ENCODE data around the gene IKBIP. TPM values are rescaled to one million over a fixed set of nuclear protein-coding genes. Genes with fewer than 3 reads are reported as not detected.
"Not testable (repeated sequence)": the region's sequence is repeated elsewhere in the genome, so short reads cannot be mapped to it uniquely, and the experiment has no call there.

Gene IKBIP
- total RNA-seq, 1 experiment from 2014 or later, result 14.5 TPM

GRCh38 chr12:98576795-98577194, 67.8 kb downstream of the IKBIP start:
- H3K27ac ChIP-seq (ENCODE audit: low read depth, low read length); H3K9me2 ChIP-seq (ENCODE audit: insufficient read depth); H3K4me2 ChIP-seq (ENCODE audit: low read length); BruUV-seq (replicated peaks); H3K27me3 ChIP-seq (ENCODE audit: insufficient read depth, low read length); ATAC-seq; DNase-seq (ENCODE audit: low read depth, low spot score); H2AFZ ChIP-seq (ENCODE audit: low read depth, low read length, poor library complexity, severe bottlenecking); CTCF ChIA-PET; H3K4me3 ChIP-seq (replicated peaks in 1 of 2; ENCODE audit: low read depth in 1 of 2, low read length in 2 of 2); intact Hi-C loops (cut with micrococcal nuclease); H4K20me1 ChIP-seq (ENCODE audit: insufficient read depth); POLR2A ChIA-PET; RAD21 ChIA-PET (ENCODE audit: low non-redundant PET in 1 of 2, low total read pairs in 2 of 2, uncharacterized antibody in 2 of 2, unreplicated experiment in 2 of 2); H3K79me2 ChIP-seq (ENCODE audit: insufficient read depth, low read length); H3K9ac ChIP-seq (ENCODE audit: low read length); H3K9me3 ChIP-seq (ENCODE audit: control insufficient read depth in 1 of 2, insufficient read depth in 1 of 2, low read depth in 1 of 2, low read length in 2 of 2); H3K36me3 ChIP-seq (ENCODE audit: control insufficient read depth in 1 of 2, insufficient read depth in 2 of 2, low read length in 2 of 2): not testable (repeated sequence)
- H3K4me1 ChIP-seq (ENCODE audit: control insufficient read depth in 1 of 2, insufficient read depth in 2 of 2, low read length in 2 of 2), result peaks cover 17 to 35% of the 10 kb centered on the region in 2 experiments

DNA sequence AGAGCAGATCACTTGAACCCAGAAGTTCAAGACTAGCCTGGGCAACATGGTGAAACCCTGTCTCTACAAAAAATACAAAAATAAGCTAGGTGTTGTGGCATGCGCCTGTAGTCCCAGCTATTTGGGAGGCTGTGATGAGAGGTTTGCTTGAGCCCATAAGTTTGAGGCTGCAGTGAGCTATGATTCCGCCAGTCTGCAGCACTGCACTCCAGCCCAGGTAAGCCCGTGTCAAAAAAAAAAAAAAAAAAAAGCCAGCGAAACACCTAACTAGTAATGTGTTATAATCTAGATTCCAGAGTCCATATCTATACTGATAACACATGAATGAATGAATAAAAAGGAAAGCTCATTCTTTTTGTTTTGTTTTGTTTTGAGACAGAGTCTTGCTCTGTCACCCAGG, 69.6 kb downstream of the IKBIP start:
- no TSS peak for BruUV-seq (replicated peaks)
- Histone ChIP-seq H3K4me3 (replicated peaks in 1 of 2; ENCODE audit: low read depth in 1 of 2, low read length in 2 of 2) (no peak overlapping the region), H3K9me2 (ENCODE audit: insufficient read depth) (no peaks in the 10 kb centered on the region), H3K36me3 (ENCODE audit: control insufficient read depth in 1 of 2, insufficient read depth in 2 of 2, low read length in 2 of 2) (no peaks in the 10 kb centered on the region), H3K9ac (ENCODE audit: low read length) (no peak overlapping the region), H3K27me3 (ENCODE audit: insufficient read depth, low read length) (no peaks in the 10 kb centered on the region), H3K27ac (ENCODE audit: low read depth, low read length) (no peak overlapping the region), H3K79me2 (ENCODE audit: insufficient read depth, low read length) (no peaks in the 10 kb centered on the region), H3K9me3 (ENCODE audit: control insufficient read depth in 1 of 2, insufficient read depth in 1 of 2, low read depth in 1 of 2, low read length in 2 of 2) (no peaks in the 10 kb centered on the region), H4K20me1 (ENCODE audit: insufficient read depth) (no peaks in the 10 kb centered on the region), H3K4me1 (ENCODE audit: control insufficient read depth in 1 of 2, insufficient read depth in 2 of 2, low read length in 2 of 2) (peaks cover 14 to 26% of the 10 kb centered on the region in 2 experiments), H3K4me2 (ENCODE audit: low read length) (no peak overlapping the region), H2AFZ (ENCODE audit: low read depth, low read length, poor library complexity, severe bottlenecking) (no peak overlapping the region)
- ATAC-seq (no peak), DNase-seq (ENCODE audit: low read depth, low spot score) (no peak)
- RAD21 ChIA-PET (ENCODE audit: low non-redundant PET in 1 of 2, low total read pairs in 2 of 2, uncharacterized antibody in 2 of 2, unreplicated experiment in 2 of 2), result no interaction called here
- POLR2A ChIA-PET, result interaction anchor here (1.2 kb wide), 1 partner anchor 18 kb away, joined by 3 read pairs; the partner anchor contains the start of gene SLC25A3
- TF ChIP-seq MAX (IDR thresholded peaks at IDR 0.05), result no peak
- TF ChIP-seq, protein P1, sequence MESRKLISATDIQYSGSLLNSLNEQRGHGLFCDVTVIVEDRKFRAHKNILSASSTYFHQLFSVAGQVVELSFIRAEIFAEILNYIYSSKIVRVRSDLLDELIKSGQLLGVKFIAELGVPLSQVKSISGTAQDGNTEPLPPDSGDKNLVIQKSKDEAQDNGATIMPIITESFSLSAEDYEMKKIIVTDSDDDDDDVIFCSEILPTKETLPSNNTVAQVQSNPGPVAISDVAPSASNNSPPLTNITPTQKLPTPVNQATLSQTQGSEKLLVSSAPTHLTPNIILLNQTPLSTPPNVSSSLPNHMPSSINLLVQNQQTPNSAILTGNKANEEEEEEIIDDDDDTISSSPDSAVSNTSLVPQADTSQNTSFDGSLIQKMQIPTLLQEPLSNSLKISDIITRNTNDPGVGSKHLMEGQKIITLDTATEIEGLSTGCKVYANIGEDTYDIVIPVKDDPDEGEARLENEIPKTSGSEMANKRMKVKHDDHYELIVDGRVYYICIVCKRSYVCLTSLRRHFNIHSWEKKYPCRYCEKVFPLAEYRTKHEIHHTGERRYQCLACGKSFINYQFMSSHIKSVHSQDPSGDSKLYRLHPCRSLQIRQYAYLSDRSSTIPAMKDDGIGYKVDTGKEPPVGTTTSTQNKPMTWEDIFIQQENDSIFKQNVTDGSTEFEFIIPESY (IDR thresholded peaks at IDR 0.05; ENCODE audit: extremely low read depth, insufficient replicate concordance, low read length), result no peak
- TF ChIP-seq, protein P2, sequence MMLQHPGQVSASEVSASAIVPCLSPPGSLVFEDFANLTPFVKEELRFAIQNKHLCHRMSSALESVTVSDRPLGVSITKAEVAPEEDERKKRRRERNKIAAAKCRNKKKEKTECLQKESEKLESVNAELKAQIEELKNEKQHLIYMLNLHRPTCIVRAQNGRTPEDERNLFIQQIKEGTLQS (IDR thresholded peaks at IDR 0.05), result no peak
- no peak for TF ChIP-seq SRF (IDR thresholded peaks at IDR 0.05; ENCODE audit: low read depth)
- TF ChIP-seq TCF7L2 (IDR thresholded peaks at IDR 0.05; ENCODE audit: borderline replicate concordance, extremely low read depth, insufficient read depth, insufficient read length), result no peak
- TF ChIP-seq EGR1 (IDR thresholded peaks at IDR 0.05; ENCODE audit: low read depth), result no peak
- TF ChIP-seq YY1 (IDR thresholded peaks at IDR 0.05; ENCODE audit: extremely low read depth, insufficient replicate concordance, low read depth, low read length), result no peak
- intact Hi-C loops (cut with micrococcal nuclease), result no loop called here
- CTCF ChIA-PET, result interaction anchor here (0.9 to 2.0 kb wide), 2 partner anchors 8 to 18 kb away, joined by 3 to 9 read pairs; partner anchors contain the start of gene SLC25A3

Other genes starting within 250 kb of the IKBIP start
- 207 TPM for gene TMPO, start 129.2 kb downstream of the IKBIP start, total RNA-seq (2021; ENCODE audit: unreplicated experiment)
- gene SLC25A3, start 51.1 kb downstream of the IKBIP start, total RNA-seq (2021; ENCODE audit: unreplicated experiment), result 927 TPM
- 13.9 TPM for gene APAF1, start 502 bp upstream of the IKBIP start, total RNA-seq (2021; ENCODE audit: unreplicated experiment)

Measured in HCT116 (cell line).